CD4-positive, alpha-beta memory T cell (primary cell): ENCODE data around the gene KIAA1755. TPM values are rescaled to one million over a fixed set of nuclear protein-coding genes. Genes with fewer than 3 reads are reported as not detected.

ENCODE experiments used
- CTCF ChIA-PET: fragments of 350-600 bp; sonication (Branson Sonifier 250); formaldehyde crosslinking; loops from one replicate; lab custom pipeline; 2021; ENCODE audit warnings: inconsistent platforms; ENCODE audit not compliant: partially characterized antibody; lab: Charles Lee
- POLR2A ChIA-PET: fragments of 350-600 bp; sonication (Branson Sonifier 250); formaldehyde crosslinking; loops from one replicate; lab custom pipeline; 2021; ENCODE audit not compliant: partially characterized antibody; lab: Charles Lee
- DNase-seq, 5 donors: peaks; one replicate each; pipeline versions ENCODE4 v3.0.0 to v3.0.0-alpha.2; 2020 to 2022; ENCODE audit warnings: mixed read lengths in 1 of 5
- H3K27ac ChIP-seq: one replicate; pipeline ENCODE4 v1.7.0; 2013; ENCODE audit warnings: low read depth, low read length
- H3K27me3 ChIP-seq: 2 replicates; pipeline ENCODE4 v1.7.0; 2013; ENCODE audit warnings: mild to moderate bottlenecking, low read length, moderate library complexity; ENCODE audit not compliant: insufficient read depth
- H3K36me3 ChIP-seq: 2 replicates; pipeline ENCODE4 v1.7.0; 2013; ENCODE audit warnings: mild to moderate bottlenecking, low read length, moderate library complexity; ENCODE audit not compliant: insufficient read depth
- H3K4me1 ChIP-seq: 2 replicates; pipeline ENCODE4 v1.7.0; 2013; ENCODE audit warnings: mild to moderate bottlenecking, low read length, moderate library complexity; ENCODE audit not compliant: insufficient read depth
- H3K4me3 ChIP-seq, 2 donors: one replicate each; pipeline ENCODE4 v1.7.0; 2013; ENCODE audit warnings: low read length in 2 of 2, mild to moderate bottlenecking in 1 of 2
- H3K9me3 ChIP-seq, 2 donors: one replicate each; pipeline ENCODE4 v1.7.0; 2013; ENCODE audit warnings: low read length in 2 of 2, control low read depth in 1 of 2; ENCODE audit not compliant: control insufficient read depth in 1 of 2
- H3K27ac Mint-ChIP-seq, 7 donors: one replicate each; pipeline ENCODE4 v1.8.0; 2020 to 2021; ENCODE audit warnings: mixed read lengths in 7 of 7, mild to moderate bottlenecking in 6 of 7, inconsistent platforms in 3 of 7, moderate library complexity in 3 of 7
- H3K27me3 Mint-ChIP-seq, 2 donors: one replicate each; pipeline ENCODE4 v1.8.0; 2020 to 2021; ENCODE audit warnings: mixed read lengths in 2 of 2
- H3K36me3 Mint-ChIP-seq, 2 donors: one replicate each; pipeline ENCODE4 v1.8.0; 2020 to 2021; ENCODE audit warnings: mixed read lengths in 2 of 2, inconsistent platforms in 1 of 2, mild to moderate bottlenecking in 1 of 2
- H3K4me1 Mint-ChIP-seq, 4 donors: one replicate each; pipeline ENCODE4 v1.8.0; 2020 to 2021; ENCODE audit warnings: mixed read lengths in 4 of 4, mild to moderate bottlenecking in 1 of 4
- H3K4me3 Mint-ChIP-seq, 8 donors: one replicate each; pipeline ENCODE4 v1.8.0; 2020 to 2021; ENCODE audit warnings: mixed read lengths in 8 of 8, mild to moderate bottlenecking in 7 of 8, moderate library complexity in 6 of 8, inconsistent platforms in 3 of 8
- H3K9me3 Mint-ChIP-seq, 8 donors: one replicate each; pipeline ENCODE4 v1.8.0; 2020 to 2021; ENCODE audit warnings: mixed read lengths in 8 of 8, mild to moderate bottlenecking in 5 of 8, inconsistent platforms in 3 of 8, moderate library complexity in 1 of 8
- intact Hi-C: fragments of 100-400 bp; cut with micrococcal nuclease; formaldehyde crosslinking; loops from one replicate; pipeline ENCODE4 v1.15.1; 2023
- polyA plus RNA-seq, 2 donors: library from polyadenylated mRNA; unstranded; fragments of 300-500 nt; fragmentation: Illumina TruSeq; gene quantifications; one replicate each; pipeline ENCODE4 v1.2.3, GENCODE V29; 2021
- total RNA-seq, 2 experiments: library from RNA; stranded (reverse); gene quantifications; one replicate each; pipeline ENCODE4 v1.2.3, GENCODE V29; 2021

KIAA1755 gene
- total and polyA plus RNA-seq, 4 experiments from 2014 or later, result not detected

- Mint-ChIP-seq H3K36me3 (no peaks in the 10 kb centered on the region), H3K9me3 (no peaks in the 10 kb centered on the region), H3K4me3 (no peak overlapping the region), H3K27me3 (peaks cover 4 to 22% of the 10 kb centered on the region in 2 donors), H3K4me1 (no peaks in the 10 kb centered on the region), H3K27ac (no peak overlapping the region)
- intact Hi-C loops, result no loop called here
- Histone ChIP-seq H3K36me3 (no peaks in the 10 kb centered on the region), H3K27ac (no peak overlapping the region), H3K9me3 (no peaks in the 10 kb centered on the region), H3K4me1 (no peaks in the 10 kb centered on the region), H3K27me3 (no peaks in the 10 kb centered on the region), H3K4me3 (no peak overlapping the region)
- POLR2A ChIA-PET, result no interaction called here
- CTCF ChIA-PET, result no interaction called here
- no peak for DNase-seq
Observed at GRCh38 chr20:38190166-38190565, 70.4 kb downstream of the KIAA1755 start.

DNA sequence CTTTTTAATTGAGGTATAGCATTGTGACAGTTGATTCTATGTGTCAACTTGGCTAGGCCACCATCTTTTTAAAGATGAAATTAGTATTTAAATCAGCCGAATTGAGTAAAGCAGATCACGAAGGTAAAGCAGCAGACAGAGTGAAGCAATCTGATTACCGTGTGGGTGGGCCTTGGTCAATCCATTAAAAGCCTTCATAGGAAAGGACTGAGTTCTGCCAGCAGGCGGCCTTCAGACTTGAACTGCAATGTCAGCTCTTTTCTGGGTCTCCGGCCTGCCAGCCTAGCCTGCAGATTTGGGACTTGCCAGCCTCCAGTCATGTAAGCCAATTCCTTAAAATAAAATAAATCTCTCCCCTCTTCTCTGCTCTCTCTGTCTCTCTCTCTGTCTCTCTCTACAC lies 73.0 kb downstream of the KIAA1755 start:
- Histone ChIP-seq H3K27me3 (no peaks in the 10 kb centered on the region), H3K9me3 (no peaks in the 10 kb centered on the region), H3K27ac (no peak overlapping the region), H3K36me3 (no peaks in the 10 kb centered on the region), H3K4me3 (no peak overlapping the region), H3K4me1 (no peaks in the 10 kb centered on the region)
- DNase-seq, result no peak
- H3K27ac Mint-ChIP-seq, result no peak overlapping the region
- no peaks in the 10 kb centered on the region for H3K36me3 Mint-ChIP-seq
- peaks cover 5 to 15% of the 10 kb centered on the region in 2 donors for H3K27me3 Mint-ChIP-seq
- ChIA-PET POLR2A (no interaction called here), CTCF (no interaction called here)
- H3K4me1 Mint-ChIP-seq, result no peaks in the 10 kb centered on the region
- no peak overlapping the region for H3K4me3 Mint-ChIP-seq
- no peaks in the 10 kb centered on the region for H3K9me3 Mint-ChIP-seq
- intact Hi-C loops, result no loop called here

DNA sequence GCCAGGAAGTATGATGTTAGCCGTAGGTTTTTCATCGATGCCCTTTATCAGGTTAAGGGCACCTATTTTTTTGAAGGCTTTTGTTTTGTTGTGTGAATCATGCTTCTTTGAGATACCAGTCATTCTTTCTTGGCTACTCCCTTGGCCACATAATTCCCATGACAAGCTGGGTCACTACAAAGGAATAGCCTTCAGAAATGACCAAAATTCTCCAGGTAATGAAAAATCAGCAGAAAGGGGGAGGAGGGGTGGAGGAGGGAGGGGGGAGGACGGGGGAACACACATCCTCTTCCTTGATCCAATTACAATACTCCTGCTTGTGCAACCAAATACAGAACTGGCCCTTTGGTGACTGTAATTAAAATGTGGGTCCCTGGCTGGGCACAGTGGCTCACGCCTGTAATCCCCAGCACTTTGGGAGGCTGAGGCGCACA lies 73.7 kb downstream of the KIAA1755 start:
- DNase-seq, result no peak
- ChIA-PET POLR2A (no interaction called here), CTCF (no interaction called here)
- no peaks in the 10 kb centered on the region for H3K9me3 ChIP-seq
- H3K4me3 ChIP-seq, result no peak overlapping the region
- intact Hi-C loops, result no loop called here
- no peaks in the 10 kb centered on the region for H3K4me1 Mint-ChIP-seq
- H3K36me3 ChIP-seq, result no peaks in the 10 kb centered on the region
- no peak overlapping the region for H3K4me3 Mint-ChIP-seq
- H3K9me3 Mint-ChIP-seq, result no peaks in the 10 kb centered on the region
- H3K36me3 Mint-ChIP-seq, result no peaks in the 10 kb centered on the region
- H3K27ac Mint-ChIP-seq, result no peak overlapping the region
- H3K4me1 ChIP-seq, result no peaks in the 10 kb centered on the region
- H3K27ac ChIP-seq, result no peak overlapping the region
- H3K27me3 ChIP-seq, result no peaks in the 10 kb centered on the region
- H3K27me3 Mint-ChIP-seq, result peaks cover 5 to 15% of the 10 kb centered on the region in 2 donors

GRCh38 chr20:38184101-38184500 lies 76.4 kb downstream of the KIAA1755 start:
- Mint-ChIP-seq H3K4me3 (no peak overlapping the region), H3K9me3 (no peaks in the 10 kb centered on the region), H3K36me3 (no peaks in the 10 kb centered on the region), H3K27ac (no peak overlapping the region), H3K27me3 (peaks cover 6 to 17% of the 10 kb centered on the region in 2 donors), H3K4me1 (no peaks in the 10 kb centered on the region)
- POLR2A ChIA-PET, result no interaction called here
- CTCF ChIA-PET, result interaction anchor here (0.6 kb wide), 1 partner anchor 29 kb away, joined by 3 read pairs; no protein-coding TSS in a partner anchor
- H3K4me1 ChIP-seq, result no peaks in the 10 kb centered on the region
- H3K27me3 ChIP-seq, result no peaks in the 10 kb centered on the region
- H3K27ac ChIP-seq, result no peak overlapping the region
- no peaks in the 10 kb centered on the region for H3K36me3 ChIP-seq
- intact Hi-C loops, result no loop called here
- no peaks in the 10 kb centered on the region for H3K9me3 ChIP-seq
- no peak for DNase-seq
- no peak overlapping the region for H3K4me3 ChIP-seq

DNA sequence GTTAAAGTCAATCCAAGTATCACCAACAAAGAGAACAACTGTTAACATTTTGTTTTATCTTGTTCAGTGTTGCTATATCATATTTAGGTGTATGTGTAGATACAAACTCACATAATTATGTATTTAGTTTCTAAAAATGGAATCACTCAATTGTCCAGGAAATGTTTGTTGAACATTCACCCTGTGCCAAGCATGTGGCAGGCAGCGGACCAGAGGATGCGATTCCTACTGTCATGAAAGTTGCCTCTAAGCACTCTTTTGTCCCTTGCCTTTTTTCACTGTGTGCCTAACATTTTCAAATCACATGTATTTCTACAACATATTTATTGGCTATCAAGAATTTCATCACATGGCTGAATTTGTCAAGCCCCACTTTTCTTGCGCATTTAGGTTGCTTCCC lies 78.6 kb downstream of the KIAA1755 start:
- no peak overlapping the region for H3K27ac ChIP-seq
- H3K27me3 ChIP-seq, result no peaks in the 10 kb centered on the region
- CTCF ChIA-PET, result no interaction called here
- no peaks in the 10 kb centered on the region for H3K4me1 ChIP-seq
- POLR2A ChIA-PET, result no interaction called here
- H3K36me3 Mint-ChIP-seq, result no peaks in the 10 kb centered on the region
- no peak overlapping the region for H3K4me3 ChIP-seq
- no peaks in the 10 kb centered on the region for H3K9me3 ChIP-seq
- H3K4me3 Mint-ChIP-seq, result no peak overlapping the region
- H3K36me3 ChIP-seq, result no peaks in the 10 kb centered on the region
- H3K9me3 Mint-ChIP-seq, result peaks cover 0 to 3% (median 0%) of the 10 kb centered on the region in 8 donors
- DNase-seq, result no peak
- no peak overlapping the region for H3K27ac Mint-ChIP-seq
- intact Hi-C loops, result no loop called here
- H3K4me1 Mint-ChIP-seq, result no peaks in the 10 kb centered on the region
- H3K27me3 Mint-ChIP-seq, result peaks cover 10 to 18% of the 10 kb centered on the region in 2 donors

DNA sequence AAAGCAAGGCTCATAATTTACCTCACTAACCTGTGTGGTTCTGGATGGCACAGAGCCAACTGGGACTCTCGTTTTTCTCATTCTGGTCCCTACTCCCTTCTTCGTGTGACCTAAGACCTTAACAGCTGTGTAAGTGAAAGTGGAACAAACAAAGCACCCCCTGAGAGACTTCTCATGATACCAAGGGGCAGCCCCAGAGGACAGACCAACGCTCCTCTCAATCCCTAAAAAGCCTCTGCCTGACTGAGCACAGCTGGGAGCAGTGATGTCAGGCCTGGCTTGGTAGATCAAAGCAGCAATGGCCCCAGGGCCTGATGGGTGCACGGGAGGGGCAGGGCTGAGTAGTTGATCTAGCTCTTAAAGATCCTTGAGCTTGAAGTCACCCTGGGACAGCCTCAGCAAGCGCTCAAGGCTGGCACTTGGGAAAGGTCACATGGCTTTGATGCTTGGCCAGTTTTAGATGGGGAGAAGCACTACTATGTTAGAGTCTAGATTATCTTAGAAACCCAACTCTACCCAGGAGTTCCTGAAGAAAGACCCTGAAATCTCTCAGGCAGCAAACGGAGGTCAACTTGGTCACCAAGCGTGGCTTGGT lies 79.2 kb downstream of the KIAA1755 start:
- ChIA-PET POLR2A (no interaction called here), CTCF (no interaction called here)
- no peaks in the 10 kb centered on the region for H3K4me1 Mint-ChIP-seq
- H3K36me3 Mint-ChIP-seq, result no peaks in the 10 kb centered on the region
- H3K27me3 Mint-ChIP-seq, result peaks cover 10 to 19% of the 10 kb centered on the region in 2 donors
- Histone ChIP-seq H3K27ac (no peak overlapping the region), H3K4me3 (no peak overlapping the region), H3K9me3 (no peaks in the 10 kb centered on the region), H3K27me3 (no peaks in the 10 kb centered on the region), H3K36me3 (no peaks in the 10 kb centered on the region), H3K4me1 (no peaks in the 10 kb centered on the region)
- H3K27ac Mint-ChIP-seq, result no peak overlapping the region
- peaks cover 0 to 3% (median 0%) of the 10 kb centered on the region in 8 donors for H3K9me3 Mint-ChIP-seq
- H3K4me3 Mint-ChIP-seq, result no peak overlapping the region
- intact Hi-C loops, result no loop called here
- DNase-seq, result no peak

GRCh38 chr20:38180781-38181180 lies 79.8 kb downstream of the KIAA1755 start:
- H3K36me3 Mint-ChIP-seq, result no peaks in the 10 kb centered on the region
- no peak overlapping the region for H3K27ac ChIP-seq
- DNase-seq, result no peak
- H3K27me3 ChIP-seq, result no peaks in the 10 kb centered on the region
- H3K4me3 ChIP-seq, result no peak overlapping the region
- H3K9me3 ChIP-seq, result no peaks in the 10 kb centered on the region
- POLR2A ChIA-PET, result no interaction called here
- CTCF ChIA-PET, result no interaction called here
- H3K9me3 Mint-ChIP-seq, result peaks cover 0 to 3% (median 0%) of the 10 kb centered on the region in 8 donors
- no peaks in the 10 kb centered on the region for H3K4me1 ChIP-seq
- H3K4me1 Mint-ChIP-seq, result no peaks in the 10 kb centered on the region
- H3K27me3 Mint-ChIP-seq, result peaks cover 10 to 19% of the 10 kb centered on the region in 2 donors
- H3K27ac Mint-ChIP-seq, result no peak overlapping the region
- intact Hi-C loops, result no loop called here
- no peaks in the 10 kb centered on the region for H3K36me3 ChIP-seq
- no peak overlapping the region for H3K4me3 Mint-ChIP-seq
